ENCODE results near the gene SPATA33.

DNA sequence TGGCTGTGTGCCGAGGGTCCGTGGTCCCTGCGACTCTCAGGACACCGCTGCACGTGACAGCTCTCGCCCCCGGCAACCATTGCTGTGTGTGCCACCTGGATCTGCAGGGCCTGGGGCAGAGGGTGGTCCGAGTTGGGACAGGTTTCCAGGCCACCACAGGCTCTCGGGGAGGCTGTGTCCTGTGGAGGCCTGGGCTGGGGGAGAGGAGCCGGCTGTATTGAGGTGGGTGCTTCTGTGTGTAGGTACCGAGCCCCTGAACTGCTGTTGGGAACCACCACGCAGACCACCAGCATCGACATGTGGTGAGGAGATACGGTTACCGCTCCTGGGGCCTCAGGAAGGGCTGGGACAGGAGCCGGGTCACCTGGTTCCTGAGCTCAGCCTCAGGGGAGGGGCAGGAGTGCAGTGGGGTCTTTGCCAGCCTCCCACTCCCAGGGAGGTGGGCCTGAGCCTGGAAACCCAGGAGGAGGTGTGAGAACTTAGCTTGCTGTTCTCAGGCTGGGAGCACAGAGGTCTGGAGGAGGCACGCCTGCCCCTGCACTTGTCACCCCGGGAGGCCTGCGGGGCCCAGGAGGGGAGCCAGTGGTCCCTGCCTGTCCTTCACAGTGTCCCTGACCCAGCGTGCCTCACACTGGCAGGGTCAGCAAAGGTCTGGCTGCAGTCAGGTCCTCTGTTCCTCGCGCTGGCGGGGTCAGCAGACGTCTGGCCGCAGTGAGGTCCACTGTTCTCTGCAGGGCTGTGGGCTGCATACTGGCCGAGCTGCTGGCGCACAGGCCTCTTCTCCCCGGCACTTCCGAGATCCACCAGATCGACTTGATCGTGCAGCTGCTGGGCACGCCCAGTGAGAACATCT is 36.5 kb downstream of the SPATA33 start:
- no peak for TF ChIP-seq CTCF (IDR thresholded peaks at IDR 0.05; ENCODE audit: borderline replicate concordance, extremely low read depth, low read length, poor library complexity, severe bottlenecking)
- TF ChIP-seq EZH2 (IDR thresholded peaks at IDR 0.05; ENCODE audit: borderline replicate concordance, low read depth, low read length, severe bottlenecking), result no peak

All from DND-41 (cell line).